Lung (tissue), 12 donors: ENCODE results near the gene TAS2R3. TPM values are rescaled to one million over a fixed set of nuclear protein-coding genes. Genes with fewer than 3 reads are reported as not detected.

ENCODE experiments used
- ATAC-seq: fragments of 200-7000 bp; cut with Tn5 transposase; one replicate; pipeline ENCODE4 v1.9.1; 2020; ENCODE audit warnings: moderate number of reproducible peaks; ENCODE audit not compliant: insufficient read depth, low FRiP score
- DNase-seq, 3 donors: peaks; one replicate each; pipeline ENCODE4 v3.0.0-alpha.2; 2013 to 2017
- H3K27ac ChIP-seq, 2 donors: one replicate each; pipeline ENCODE4 v1.5.1; 2013; ENCODE audit warnings: mild to moderate bottlenecking in 2 of 2, moderate library complexity in 2 of 2, control low read depth in 1 of 2, inconsistent platforms in 1 of 2, low read depth in 1 of 2, low read length in 1 of 2
- H3K27me3 ChIP-seq, 3 donors: one replicate each; pipeline ENCODE4 v1.5.1; 2013; ENCODE audit warnings: low read length in 2 of 3; ENCODE audit not compliant: control insufficient read depth in 3 of 3, insufficient read depth in 3 of 3
- H3K36me3 ChIP-seq, 4 donors: one replicate each; pipeline ENCODE4 v1.5.1; 2013; ENCODE audit warnings: low read length in 4 of 4, mild to moderate bottlenecking in 1 of 4, moderate library complexity in 1 of 4; ENCODE audit not compliant: control insufficient read depth in 4 of 4, insufficient read depth in 4 of 4
- H3K4me1 ChIP-seq, 5 donors: one replicate each; pipeline ENCODE4 v1.5.1; 2013; ENCODE audit warnings: low read length in 5 of 5, mild to moderate bottlenecking in 2 of 5, moderate library complexity in 1 of 5; ENCODE audit not compliant: control insufficient read depth in 5 of 5, insufficient read depth in 5 of 5
- H3K4me3 ChIP-seq: one replicate; pipeline ENCODE4 v1.5.1; 2013; ENCODE audit warnings: mild to moderate bottlenecking, control low read depth, moderate library complexity
- H3K9ac ChIP-seq, 2 donors: one replicate each; pipeline ENCODE4 v1.5.1; 2013; ENCODE audit warnings: low read length in 2 of 2, control low read depth in 1 of 2; ENCODE audit not compliant: insufficient read depth in 1 of 2
- H3K9me3 ChIP-seq, 4 donors: one replicate each; pipeline ENCODE4 v1.5.1; 2013; ENCODE audit warnings: low read length in 3 of 4, mild to moderate bottlenecking in 1 of 4, moderate library complexity in 1 of 4; ENCODE audit not compliant: control insufficient read depth in 4 of 4, insufficient read depth in 3 of 4
- CTCF ChIP-seq: IDR thresholded peaks from 2 replicates; pipeline ENCODE4 v1.5.1; 2012; ENCODE audit warnings: mild to moderate bottlenecking; ENCODE audit errors: control extremely low read depth, extremely low read depth
- WGBS, 2 donors: extraction: QIAGEN DNeasy Blood & Tissue Kit; methylation state at CpG; one replicate each; pipeline ENCODE4 v1.1.7; 2013; 5-methylcytosine and 5-hydroxymethylcytosine counted together
- polyA plus RNA-seq, 2 donors: library from polyadenylated mRNA; stranded (reverse); fragments of 200-250 nt; gene quantifications; one replicate each; pipeline ENCODE4 v1.2.1, GENCODE V29; 2013
- total RNA-seq, 2 donors: library from RNA; depleted of rRNA in 1 of 2; stranded (reverse); fragments of >200 nt in 1 of 2; gene quantifications; one replicate each; pipeline ENCODE4 v1.2.1, GENCODE V29; 2014 to 2021
- donor health status: control.
- donor health status: control.
- donor health status: Bipolar disorder and iron deficiency.
- donor health status: healthy.
- donor health status: DM: yes; HTN: yes; CAD: no.

Gene TAS2R3
- total and polyA plus RNA-seq, 4 donors: 2.2 to 13.0 TPM; not detected in 2

DNA sequence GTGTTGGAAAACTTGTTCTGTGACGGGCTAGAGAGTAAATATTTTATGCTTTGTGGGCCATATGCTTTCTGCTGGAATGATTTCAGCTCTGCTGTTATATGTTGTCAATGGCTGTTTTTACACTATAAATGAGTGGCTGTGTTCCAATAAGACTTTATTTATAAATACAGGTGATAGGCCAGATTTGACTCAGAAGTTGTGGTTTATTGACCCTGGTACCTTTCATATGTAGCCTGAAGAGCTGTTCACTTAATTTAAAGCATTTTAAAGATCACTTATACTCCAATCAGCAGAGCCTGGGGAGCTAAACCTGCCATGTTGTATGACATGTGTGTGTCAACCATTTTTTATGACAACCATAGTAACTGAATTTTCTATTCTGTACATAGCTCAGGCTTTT, 34.9 kb upstream of the TAS2R3 start:
- DNase-seq: no peak

DNA sequence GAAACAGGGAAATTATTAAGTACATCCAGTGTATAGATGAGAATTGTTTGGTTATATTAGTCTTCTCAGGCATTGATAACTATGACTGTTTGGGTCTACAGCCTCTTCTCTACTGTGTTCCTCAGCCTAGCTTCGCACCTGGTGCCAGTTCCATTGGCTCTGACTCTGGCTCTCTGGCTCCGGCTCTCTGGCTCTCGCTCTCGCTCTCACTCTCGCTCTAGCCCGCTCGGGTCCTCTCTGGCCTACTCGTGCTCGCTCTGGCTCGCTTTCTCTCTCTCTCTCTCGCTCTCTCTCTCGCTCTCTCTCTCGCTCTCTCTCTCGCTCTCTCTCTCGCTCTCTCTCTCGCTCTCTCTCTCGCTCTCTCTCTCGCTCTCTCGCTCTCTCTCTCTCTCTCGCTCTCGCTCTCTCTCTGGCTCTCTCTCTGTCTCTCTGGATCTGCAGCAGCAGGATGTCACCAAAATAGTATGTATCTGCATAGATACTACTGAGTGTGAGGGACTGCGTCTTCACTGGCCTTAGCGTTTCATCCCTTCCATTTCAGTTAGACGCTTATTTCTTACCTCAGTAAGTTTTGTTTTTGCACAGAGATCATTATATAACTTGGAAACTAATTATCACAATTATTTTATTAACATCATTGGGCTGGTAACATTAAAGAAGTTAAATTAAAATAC, 32.3 kb upstream of the TAS2R3 start:
- H3K9me3 ChIP-seq: no peaks in the 10 kb centered on the region
- WGBS, 2 donors: 86 to 89% methylated on average over 24 of the region's 24 CpGs
- no peaks in the 10 kb centered on the region for H3K4me1 ChIP-seq
- ATAC-seq (no peak), DNase-seq (no peak)
- H3K27me3 ChIP-seq: peaks cover 0 to 3% (median 0%) of the 10 kb centered on the region in 3 donors
- no peak overlapping the region for H3K27ac ChIP-seq
- no peak overlapping the region for H3K9ac ChIP-seq
- no peak for TF ChIP-seq CTCF
- H3K4me3 ChIP-seq: no peak overlapping the region
- H3K36me3 ChIP-seq: no peaks in the 10 kb centered on the region

More for the DNA sequence above, 34.9 kb upstream of the TAS2R3 start:
- Histone ChIP-seq H3K27me3 (peaks cover 0 to 3% (median 0%) of the 10 kb centered on the region in 3 donors), H3K9ac (no peak overlapping the region), H3K36me3 (no peaks in the 10 kb centered on the region), H3K9me3 (no peaks in the 10 kb centered on the region), H3K4me3 (no peak overlapping the region), H3K4me1 (no peaks in the 10 kb centered on the region), H3K27ac (no peak overlapping the region)
- no peak for ATAC-seq
- 90 to 96% methylated on average over 1 of the region's 1 CpG for WGBS, 2 donors
- TF ChIP-seq CTCF: no peak

- ATAC-seq: no peak
- peaks cover 0 to 14% (median 11%) of the 10 kb centered on the region in 5 donors for H3K4me1 ChIP-seq
- TF ChIP-seq CTCF: no peak
- no peaks in the 10 kb centered on the region for H3K9me3 ChIP-seq
- peak overlapping the region; percentile 75 to 88 for H3K27ac ChIP-seq
- H3K9ac ChIP-seq: peak overlapping the region in 1 of 2 donors; percentile 99
- peak in 1 of 3 donors; percentile 3 for DNase-seq
- H3K36me3 ChIP-seq: peaks cover 4 to 17% (median 5%) of the 10 kb centered on the region in 4 donors
- H3K4me3 ChIP-seq: peak overlapping the region; percentile 65
- no peaks in the 10 kb centered on the region for H3K27me3 ChIP-seq
- WGBS, 2 donors: 60% methylated on average over 11 of the region's 11 CpGs
These were observed 26.6 kb upstream of the TAS2R3 start for GRCh38 chr7:141737118-141737835.
